ENCODE data around the gene HSD17B10. TPM values are rescaled to one million over a fixed set of nuclear protein-coding genes. Genes with fewer than 3 reads are reported as not detected.

Gene HSD17B10
- polyA plus RNA-seq, 3 donors: 110 to 118 (median 112) TPM

Other genes starting within 250 kb of the HSD17B10 start
- gene KDM5C, start 209.2 kb downstream of the HSD17B10 start, polyA plus RNA-seq (ENCODE audit: insufficient read length in 3 of 3): 100 to 1,000 TPM in 1 of 3 donors, 10 to 100 TPM in 2; 69.3 to 113 (median 80.1) TPM
- gene IQSEC2, start 152.8 kb downstream of the HSD17B10 start, polyA plus RNA-seq (ENCODE audit: insufficient read length in 3 of 3): 10 to 100 TPM; 15.0 to 20.5 (median 18.9) TPM
- 100 to 1,000 TPM; 108 to 134 (median 115) TPM for gene SMC1A, start 11.7 kb downstream of the HSD17B10 start, polyA plus RNA-seq (ENCODE audit: insufficient read length in 3 of 3)
- 1 to 10 TPM; 4.9 to 5.6 (median 5.0) TPM for gene RIBC1, start 11.5 kb downstream of the HSD17B10 start, polyA plus RNA-seq (ENCODE audit: insufficient read length in 3 of 3)